Lung (tissue), 12 donors: Measurements from ENCODE around the gene FANCE. TPM values are rescaled to one million over a fixed set of nuclear protein-coding genes. Genes with fewer than 3 reads are reported as not detected.

ENCODE experiments used
- ATAC-seq: fragments of 200-7000 bp; cut with Tn5 transposase; one replicate; pipeline ENCODE4 v1.9.1; 2020; ENCODE audit warnings: moderate number of reproducible peaks; ENCODE audit not compliant: insufficient read depth, low FRiP score
- DNase-seq, 3 donors: peaks; one replicate each; pipeline ENCODE4 v3.0.0-alpha.2; 2013 to 2017
- H3K27ac ChIP-seq, 2 donors: one replicate each; pipeline ENCODE4 v1.5.1; 2013; ENCODE audit warnings: mild to moderate bottlenecking in 2 of 2, moderate library complexity in 2 of 2, control low read depth in 1 of 2, inconsistent platforms in 1 of 2, low read depth in 1 of 2, low read length in 1 of 2
- H3K27me3 ChIP-seq, 3 donors: one replicate each; pipeline ENCODE4 v1.5.1; 2013; ENCODE audit warnings: low read length in 2 of 3; ENCODE audit not compliant: control insufficient read depth in 3 of 3, insufficient read depth in 3 of 3
- H3K36me3 ChIP-seq, 4 donors: one replicate each; pipeline ENCODE4 v1.5.1; 2013; ENCODE audit warnings: low read length in 4 of 4, mild to moderate bottlenecking in 1 of 4, moderate library complexity in 1 of 4; ENCODE audit not compliant: control insufficient read depth in 4 of 4, insufficient read depth in 4 of 4
- H3K4me1 ChIP-seq, 5 donors: one replicate each; pipeline ENCODE4 v1.5.1; 2013; ENCODE audit warnings: low read length in 5 of 5, mild to moderate bottlenecking in 2 of 5, moderate library complexity in 1 of 5; ENCODE audit not compliant: control insufficient read depth in 5 of 5, insufficient read depth in 5 of 5
- H3K4me3 ChIP-seq: one replicate; pipeline ENCODE4 v1.5.1; 2013; ENCODE audit warnings: mild to moderate bottlenecking, control low read depth, moderate library complexity
- H3K9ac ChIP-seq, 2 donors: one replicate each; pipeline ENCODE4 v1.5.1; 2013; ENCODE audit warnings: low read length in 2 of 2, control low read depth in 1 of 2; ENCODE audit not compliant: insufficient read depth in 1 of 2
- H3K9me3 ChIP-seq, 4 donors: one replicate each; pipeline ENCODE4 v1.5.1; 2013; ENCODE audit warnings: low read length in 3 of 4, mild to moderate bottlenecking in 1 of 4, moderate library complexity in 1 of 4; ENCODE audit not compliant: control insufficient read depth in 4 of 4, insufficient read depth in 3 of 4
- WGBS, 2 donors: extraction: QIAGEN DNeasy Blood & Tissue Kit; methylation state at CpG; one replicate each; pipeline ENCODE4 v1.1.7; 2013; 5-methylcytosine and 5-hydroxymethylcytosine counted together
- polyA plus RNA-seq, 2 donors: library from polyadenylated mRNA; stranded (reverse); fragments of 200-250 nt; gene quantifications; one replicate each; pipeline ENCODE4 v1.2.1, GENCODE V29; 2013
- total RNA-seq, 2 donors: library from RNA; depleted of rRNA in 1 of 2; stranded (reverse); fragments of >200 nt in 1 of 2; gene quantifications; one replicate each; pipeline ENCODE4 v1.2.1, GENCODE V29; 2014 to 2021
- TF ChIP-seq, protein P1 (sequence below): IDR thresholded peaks from 2 replicates; pipeline ENCODE4 v1.5.1; 2012; ENCODE audit warnings: mild to moderate bottlenecking; ENCODE audit errors: control extremely low read depth, extremely low read depth
- donor health status: control.
- donor health status: control.
- donor health status: Bipolar disorder and iron deficiency.
- donor health status: healthy.
- donor health status: DM: yes; HTN: yes; CAD: no.

FANCE gene
- total and polyA plus RNA-seq, 4 donors, result 3.1 to 7.3 (median 6.3) TPM

DNA sequence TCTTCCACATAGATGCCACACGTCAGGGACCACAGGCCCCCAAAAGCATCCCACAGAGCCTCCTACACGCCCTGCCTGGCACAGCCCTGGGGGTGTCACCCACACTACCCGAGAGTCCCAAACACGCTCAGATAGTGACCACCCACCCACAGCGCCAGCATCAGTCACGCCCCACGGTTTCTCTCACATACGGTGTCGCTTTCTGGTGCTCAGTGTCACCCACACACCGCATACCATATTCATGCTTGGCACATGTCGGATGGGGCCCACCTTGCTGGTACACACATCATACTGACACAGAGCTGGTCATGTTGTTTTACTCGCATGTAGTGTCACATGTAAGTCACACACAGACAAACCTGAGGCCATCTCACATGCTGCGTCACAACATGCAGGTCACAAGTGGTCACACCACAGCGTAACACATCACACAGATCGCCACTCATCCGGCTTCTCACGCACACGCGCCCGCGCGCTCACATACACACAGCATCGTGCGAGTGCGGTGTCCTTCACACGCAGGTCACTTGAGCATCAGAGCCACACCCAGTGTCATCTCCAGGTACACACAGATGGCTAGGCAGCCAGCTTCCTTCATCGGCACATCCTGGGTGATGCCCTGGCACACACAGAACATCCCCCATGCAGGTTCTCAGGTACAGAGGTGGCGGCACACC lies 41.3 kb downstream of the FANCE start:
- no peaks in the 10 kb centered on the region for H3K36me3 ChIP-seq
- no peak overlapping the region for H3K9ac ChIP-seq
- TF ChIP-seq, protein P1, sequence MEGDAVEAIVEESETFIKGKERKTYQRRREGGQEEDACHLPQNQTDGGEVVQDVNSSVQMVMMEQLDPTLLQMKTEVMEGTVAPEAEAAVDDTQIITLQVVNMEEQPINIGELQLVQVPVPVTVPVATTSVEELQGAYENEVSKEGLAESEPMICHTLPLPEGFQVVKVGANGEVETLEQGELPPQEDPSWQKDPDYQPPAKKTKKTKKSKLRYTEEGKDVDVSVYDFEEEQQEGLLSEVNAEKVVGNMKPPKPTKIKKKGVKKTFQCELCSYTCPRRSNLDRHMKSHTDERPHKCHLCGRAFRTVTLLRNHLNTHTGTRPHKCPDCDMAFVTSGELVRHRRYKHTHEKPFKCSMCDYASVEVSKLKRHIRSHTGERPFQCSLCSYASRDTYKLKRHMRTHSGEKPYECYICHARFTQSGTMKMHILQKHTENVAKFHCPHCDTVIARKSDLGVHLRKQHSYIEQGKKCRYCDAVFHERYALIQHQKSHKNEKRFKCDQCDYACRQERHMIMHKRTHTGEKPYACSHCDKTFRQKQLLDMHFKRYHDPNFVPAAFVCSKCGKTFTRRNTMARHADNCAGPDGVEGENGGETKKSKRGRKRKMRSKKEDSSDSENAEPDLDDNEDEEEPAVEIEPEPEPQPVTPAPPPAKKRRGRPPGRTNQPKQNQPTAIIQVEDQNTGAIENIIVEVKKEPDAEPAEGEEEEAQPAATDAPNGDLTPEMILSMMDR, result no peak
- H3K4me1 ChIP-seq, result peaks cover 0 to 66% (median 37%) of the 10 kb centered on the region in 5 donors
- H3K4me3 ChIP-seq, result no peak overlapping the region
- H3K27ac ChIP-seq, result no peak overlapping the region
- ATAC-seq (no peak), DNase-seq (no peak)
- WGBS, 2 donors, result 84 to 85% methylated on average over 28 of the region's 28 CpGs
- H3K27me3 ChIP-seq, result no peaks in the 10 kb centered on the region
- no peaks in the 10 kb centered on the region for H3K9me3 ChIP-seq

DNA sequence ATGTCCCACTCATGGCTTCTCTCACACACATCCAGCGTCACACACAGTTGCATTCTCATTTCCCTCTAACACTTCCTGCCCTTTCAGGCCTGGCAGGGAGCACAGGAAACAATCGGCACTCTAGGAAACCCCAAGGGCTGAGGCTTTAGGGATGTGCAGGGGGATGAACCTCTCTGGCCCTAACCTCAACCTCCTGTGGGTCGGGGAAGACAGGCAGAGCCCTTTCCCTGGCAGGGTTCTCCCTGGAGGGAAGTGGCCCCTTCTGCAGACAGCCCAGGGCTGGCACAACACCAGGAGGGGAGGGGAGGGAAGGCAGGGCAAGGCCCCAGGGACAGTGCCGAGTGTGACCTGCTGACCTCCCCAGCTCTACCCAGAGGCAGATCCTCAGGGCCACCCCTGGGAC lies 42.0 kb downstream of the FANCE start:
- TF ChIP-seq, protein P1, result no peak
- no peak for ATAC-seq
- H3K9me3 ChIP-seq, result no peaks in the 10 kb centered on the region
- no peak overlapping the region for H3K4me3 ChIP-seq
- no peaks in the 10 kb centered on the region for H3K27me3 ChIP-seq
- 0 to 5% methylated on average over 4 of the region's 4 CpGs for WGBS, 2 donors
- H3K36me3 ChIP-seq, result no peaks in the 10 kb centered on the region
- peaks cover 0 to 69% (median 41%) of the 10 kb centered on the region in 5 donors for H3K4me1 ChIP-seq
- no peak overlapping the region for H3K9ac ChIP-seq
- H3K27ac ChIP-seq, result peak overlapping the region in 1 of 2 donors; percentile 37
- DNase-seq, result peak in 1 of 3 donors; percentile 71

DNA sequence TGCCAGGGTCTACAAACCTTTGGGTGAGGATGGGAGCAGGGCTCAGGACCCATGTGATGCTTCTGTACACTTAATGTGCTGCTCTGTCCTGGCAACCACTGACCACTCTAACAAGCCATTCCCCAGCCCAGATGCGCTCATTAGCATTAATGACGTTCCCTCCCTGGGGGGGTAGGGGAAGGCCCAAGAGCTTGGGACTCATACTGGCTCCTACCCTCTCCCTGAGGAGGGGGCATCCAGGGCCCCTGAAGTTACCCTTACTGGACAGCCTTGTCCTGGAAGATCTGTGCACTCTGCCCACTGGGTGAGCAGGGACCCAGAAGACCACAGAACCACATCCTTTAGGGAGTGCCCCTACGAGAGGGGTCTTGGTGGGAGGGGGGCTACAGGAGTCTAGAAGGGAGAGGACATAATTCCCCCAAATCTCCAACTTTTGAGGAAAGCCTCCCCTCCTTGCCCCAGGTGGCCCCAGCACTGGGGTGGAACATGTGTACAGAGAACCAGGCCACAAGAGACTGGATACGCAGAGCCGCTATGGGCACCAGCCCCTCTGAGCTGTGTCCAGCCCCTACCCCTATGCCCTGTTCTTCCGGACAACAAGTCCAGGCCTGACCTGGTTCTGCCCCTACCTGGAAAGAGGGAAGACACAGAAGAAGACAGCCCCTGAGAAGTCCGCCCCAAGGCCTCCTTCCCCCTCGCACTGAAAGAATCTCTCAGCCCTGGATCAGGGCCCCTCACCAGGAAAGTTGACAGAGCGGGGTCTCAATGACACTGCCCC lies 43.3 kb downstream of the FANCE start:
- peak overlapping the region; percentile 40 for H3K4me3 ChIP-seq
- H3K9me3 ChIP-seq, result no peaks in the 10 kb centered on the region
- H3K9ac ChIP-seq, result peak overlapping the region; percentile 55 to 65
- H3K27ac ChIP-seq, result peak overlapping the region; percentile 50 to 83
- WGBS, 2 donors, result 71 to 79% methylated on average over 9 of the region's 9 CpGs
- ATAC-seq (no peak), DNase-seq (no peak)
- H3K36me3 ChIP-seq, result no peaks in the 10 kb centered on the region
- no peaks in the 10 kb centered on the region for H3K27me3 ChIP-seq
- H3K4me1 ChIP-seq, result peaks cover 0 to 68% (median 39%) of the 10 kb centered on the region in 5 donors
- TF ChIP-seq, protein P1, result no peak
